ENCODE measurements around the gene PTPRG.

GRCh38 chr3:61681636-61682035, 120.3 kb downstream of the PTPRG start:
- TF ChIP-seq EP300 (IDR thresholded peaks at IDR 0.05) (no peak), CTCF (IDR thresholded peaks at IDR 0.05) (no peak), POLR2A (IDR thresholded peaks at IDR 0.05) (no peak)

All from suprapubic skin (tissue), 3 donors.